ENCODE data around the gene MRPL18. TPM values are rescaled to one million over a fixed set of nuclear protein-coding genes. Genes with fewer than 3 reads are reported as not detected.

Gene MRPL18
- total and polyA plus RNA-seq, 9 of the 15 experiments (the other 6 are each of a cell fraction or from before 2014, with no cell fraction given), result 149 to 456 (median 196) TPM

DNA sequence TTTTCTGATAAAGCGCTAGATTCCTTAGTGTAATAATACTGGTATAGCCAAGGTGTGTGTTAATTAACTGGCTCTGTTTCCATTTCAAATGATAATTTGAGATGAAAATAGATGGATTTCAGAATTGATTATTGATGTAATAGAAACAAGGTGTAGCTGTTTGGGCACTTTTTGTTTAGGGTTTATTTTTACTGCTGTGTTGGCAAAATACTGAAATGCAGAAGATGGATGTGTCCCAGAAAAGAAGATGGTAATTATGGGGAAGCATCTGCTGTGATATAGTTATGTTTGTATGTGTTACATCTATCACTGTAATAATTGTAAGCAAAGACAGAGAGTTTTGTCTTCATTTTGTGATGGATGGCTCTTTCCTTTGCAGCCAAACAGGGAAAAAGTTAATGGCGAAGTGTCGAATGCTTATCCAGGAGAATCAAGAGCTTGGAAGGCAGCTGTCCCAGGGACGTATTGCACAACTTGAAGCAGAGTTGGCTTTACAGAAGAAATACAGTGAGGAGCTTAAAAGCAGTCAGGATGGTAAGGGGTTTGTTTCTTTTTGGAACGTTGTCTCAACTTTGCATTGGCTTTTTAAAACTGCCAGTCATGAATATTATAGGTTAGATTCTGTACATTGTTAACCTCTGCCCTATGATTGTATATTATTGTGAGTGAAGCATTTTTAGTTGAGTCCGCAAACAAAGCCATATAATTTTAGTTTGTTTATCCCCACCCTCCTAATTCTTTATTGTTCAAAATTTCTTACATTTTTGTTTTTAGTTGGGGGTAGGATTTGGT is 37.0 kb upstream of the MRPL18 start (continued):
- TF ChIP-seq, protein P1, sequence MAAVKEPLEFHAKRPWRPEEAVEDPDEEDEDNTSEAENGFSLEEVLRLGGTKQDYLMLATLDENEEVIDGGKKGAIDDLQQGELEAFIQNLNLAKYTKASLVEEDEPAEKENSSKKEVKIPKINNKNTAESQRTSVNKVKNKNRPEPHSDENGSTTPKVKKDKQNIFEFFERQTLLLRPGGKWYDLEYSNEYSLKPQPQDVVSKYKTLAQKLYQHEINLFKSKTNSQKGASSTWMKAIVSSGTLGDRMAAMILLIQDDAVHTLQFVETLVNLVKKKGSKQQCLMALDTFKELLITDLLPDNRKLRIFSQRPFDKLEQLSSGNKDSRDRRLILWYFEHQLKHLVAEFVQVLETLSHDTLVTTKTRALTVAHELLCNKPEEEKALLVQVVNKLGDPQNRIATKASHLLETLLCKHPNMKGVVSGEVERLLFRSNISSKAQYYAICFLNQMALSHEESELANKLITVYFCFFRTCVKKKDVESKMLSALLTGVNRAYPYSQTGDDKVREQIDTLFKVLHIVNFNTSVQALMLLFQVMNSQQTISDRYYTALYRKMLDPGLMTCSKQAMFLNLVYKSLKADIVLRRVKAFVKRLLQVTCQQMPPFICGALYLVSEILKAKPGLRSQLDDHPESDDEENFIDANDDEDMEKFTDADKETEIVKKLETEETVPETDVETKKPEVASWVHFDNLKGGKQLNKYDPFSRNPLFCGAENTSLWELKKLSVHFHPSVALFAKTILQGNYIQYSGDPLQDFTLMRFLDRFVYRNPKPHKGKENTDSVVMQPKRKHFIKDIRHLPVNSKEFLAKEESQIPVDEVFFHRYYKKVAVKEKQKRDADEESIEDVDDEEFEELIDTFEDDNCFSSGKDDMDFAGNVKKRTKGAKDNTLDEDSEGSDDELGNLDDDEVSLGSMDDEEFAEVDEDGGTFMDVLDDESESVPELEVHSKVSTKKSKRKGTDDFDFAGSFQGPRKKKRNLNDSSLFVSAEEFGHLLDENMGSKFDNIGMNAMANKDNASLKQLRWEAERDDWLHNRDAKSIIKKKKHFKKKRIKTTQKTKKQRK (IDR thresholded peaks at IDR 0.05; ENCODE audit: borderline replicate concordance, low read depth, low read length), result no peak
- TF ChIP-seq ZNF316 (IDR thresholded peaks at IDR 0.05) (peak; percentile 80), SAP30 (IDR thresholded peaks at IDR 0.05; ENCODE audit: borderline replicate concordance, insufficient read depth, low read depth, low read length, poor library complexity, severe bottlenecking) (no peak), MAFK (IDR thresholded peaks at IDR 0.05; ENCODE audit: low read length) (peak; percentile 24; the same call in 1 of the 2 replicates), KDM2B (CRISPR knock-in tag; IDR thresholded peaks at IDR 0.05) (no peak), ZFPM2 (CRISPR knock-in tag; IDR thresholded peaks at IDR 0.05) (no peak), ZNF274 (IDR thresholded peaks at IDR 0.05; ENCODE audit: borderline replicate concordance, low read depth, low read length) (no peak)
- TF ChIP-seq, protein P2, sequence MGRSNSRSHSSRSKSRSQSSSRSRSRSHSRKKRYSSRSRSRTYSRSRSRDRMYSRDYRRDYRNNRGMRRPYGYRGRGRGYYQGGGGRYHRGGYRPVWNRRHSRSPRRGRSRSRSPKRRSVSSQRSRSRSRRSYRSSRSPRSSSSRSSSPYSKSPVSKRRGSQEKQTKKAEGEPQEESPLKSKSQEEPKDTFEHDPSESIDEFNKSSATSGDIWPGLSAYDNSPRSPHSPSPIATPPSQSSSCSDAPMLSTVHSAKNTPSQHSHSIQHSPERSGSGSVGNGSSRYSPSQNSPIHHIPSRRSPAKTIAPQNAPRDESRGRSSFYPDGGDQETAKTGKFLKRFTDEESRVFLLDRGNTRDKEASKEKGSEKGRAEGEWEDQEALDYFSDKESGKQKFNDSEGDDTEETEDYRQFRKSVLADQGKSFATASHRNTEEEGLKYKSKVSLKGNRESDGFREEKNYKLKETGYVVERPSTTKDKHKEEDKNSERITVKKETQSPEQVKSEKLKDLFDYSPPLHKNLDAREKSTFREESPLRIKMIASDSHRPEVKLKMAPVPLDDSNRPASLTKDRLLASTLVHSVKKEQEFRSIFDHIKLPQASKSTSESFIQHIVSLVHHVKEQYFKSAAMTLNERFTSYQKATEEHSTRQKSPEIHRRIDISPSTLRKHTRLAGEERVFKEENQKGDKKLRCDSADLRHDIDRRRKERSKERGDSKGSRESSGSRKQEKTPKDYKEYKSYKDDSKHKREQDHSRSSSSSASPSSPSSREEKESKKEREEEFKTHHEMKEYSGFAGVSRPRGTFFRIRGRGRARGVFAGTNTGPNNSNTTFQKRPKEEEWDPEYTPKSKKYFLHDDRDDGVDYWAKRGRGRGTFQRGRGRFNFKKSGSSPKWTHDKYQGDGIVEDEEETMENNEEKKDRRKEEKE (IDR thresholded peaks at IDR 0.05; ENCODE audit: borderline replicate concordance in 1 of 2, control insufficient read depth in 1 of 2, low read depth in 2 of 2, low read length in 1 of 2), result no peak

All from K562 (cell line).